HG02678 (cell line): ENCODE measurements around the gene IFNL2.

Source experiments
- ATAC-seq: cut with Tn5 transposase; IDR thresholded peaks from one replicate; pipeline ENCODE4 v1.9.1; 2021; ENCODE audit warnings: mild to moderate bottlenecking, moderate library complexity; ENCODE audit not compliant: unreplicated experiment

IFNL2 gene

GRCh38 chr19:39316627-39317321 lies 48.6 kb downstream of the IFNL2 start:
- ATAC-seq = no peak

GRCh38 chr19:39317476-39317875 lies 49.3 kb downstream of the IFNL2 start:
- ATAC-seq = no peak

GRCh38 chr19:39318071-39318470 lies 49.9 kb downstream of the IFNL2 start:
- ATAC-seq = no peak

GRCh38 chr19:39318690-39319089 lies 50.5 kb downstream of the IFNL2 start:
- ATAC-seq = no peak

- ATAC-seq = no peak
Measured at GRCh38 chr19:39319098-39319891, 51.1 kb downstream of the IFNL2 start.
